NK-92 (cell line): ENCODE measurements around the gene OR11H6.
"Not testable (repeated sequence)": the region's sequence is repeated elsewhere in the genome, so short reads cannot be mapped to it uniquely, and the experiment has no call there.

ENCODE experiments used
- DNase-seq: peaks from one replicate; lab custom pipeline; 2025; ENCODE audit not compliant: unreplicated experiment; lab: John Stamatoyannopoulos, UW

OR11H6 gene, protein sequence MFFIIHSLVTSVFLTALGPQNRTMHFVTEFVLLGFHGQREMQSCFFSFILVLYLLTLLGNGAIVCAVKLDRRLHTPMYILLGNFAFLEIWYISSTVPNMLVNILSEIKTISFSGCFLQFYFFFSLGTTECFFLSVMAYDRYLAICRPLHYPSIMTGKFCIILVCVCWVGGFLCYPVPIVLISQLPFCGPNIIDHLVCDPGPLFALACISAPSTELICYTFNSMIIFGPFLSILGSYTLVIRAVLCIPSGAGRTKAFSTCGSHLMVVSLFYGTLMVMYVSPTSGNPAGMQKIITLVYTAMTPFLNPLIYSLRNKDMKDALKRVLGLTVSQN

DNA sequence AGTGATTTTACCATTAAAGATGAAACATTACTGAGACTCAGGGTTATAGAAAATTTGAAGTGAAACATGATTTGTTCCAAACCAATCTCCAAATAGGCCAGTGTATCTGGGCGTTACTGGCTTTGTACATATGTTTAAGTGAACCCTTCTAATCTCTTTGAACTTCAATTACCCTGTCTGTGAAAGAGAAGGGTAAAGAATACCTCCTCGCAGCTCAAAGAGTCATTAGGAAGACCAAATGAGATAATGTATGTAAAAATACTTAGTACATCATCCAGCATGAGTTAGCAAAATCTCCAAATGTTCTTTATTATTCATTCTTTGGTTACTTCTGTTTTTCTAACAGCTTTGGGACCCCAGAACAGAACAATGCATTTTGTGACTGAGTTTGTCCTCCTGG is at the start of gene OR11H6:
Gene OR11H6 (plus strand): TSS at position 301 of the 400 bp plus-strand sequence. CDS start 0 bp downstream, at position 301.
- DNase-seq: no peak

DNA sequence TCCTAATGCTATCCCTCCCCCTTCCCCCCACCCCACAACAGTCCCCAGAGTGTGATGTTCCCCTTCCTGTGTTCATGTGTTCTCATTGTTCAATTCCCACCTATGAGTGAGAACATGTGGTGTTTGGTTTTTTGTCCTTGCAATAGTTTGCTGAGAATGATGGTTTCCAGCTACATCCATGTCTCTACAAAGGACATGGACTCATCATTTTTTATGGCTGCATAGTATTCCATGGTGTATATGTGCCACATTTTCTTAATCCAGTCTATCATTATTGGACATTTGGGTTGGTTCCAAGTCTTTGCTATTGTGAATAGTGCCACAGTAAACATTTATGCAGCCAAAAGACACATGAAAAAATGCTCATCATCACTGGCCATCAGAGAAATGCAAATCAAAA is 49.3 kb upstream of the OR11H6 start:
- not testable (repeated sequence) for DNase-seq

DNA sequence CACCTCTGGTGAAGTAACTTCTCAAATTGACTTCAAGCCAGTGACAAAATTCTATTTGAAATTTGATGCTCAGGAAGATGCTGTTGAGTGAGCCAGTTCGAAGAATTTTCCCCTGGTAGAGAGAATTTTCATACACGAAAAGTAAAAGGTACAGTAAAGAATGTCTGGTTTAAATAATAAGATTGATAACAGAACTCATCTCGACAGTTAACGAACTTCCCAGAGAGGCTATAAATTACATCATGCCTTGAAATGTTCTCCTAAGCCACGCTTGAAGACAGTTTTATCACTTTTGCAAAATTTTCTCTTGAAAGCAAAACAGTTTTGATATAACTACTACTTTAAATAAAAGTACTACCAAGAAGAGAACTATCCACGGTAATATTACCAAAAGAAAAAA is 47.2 kb upstream of the OR11H6 start:
- no peak for DNase-seq

DNA sequence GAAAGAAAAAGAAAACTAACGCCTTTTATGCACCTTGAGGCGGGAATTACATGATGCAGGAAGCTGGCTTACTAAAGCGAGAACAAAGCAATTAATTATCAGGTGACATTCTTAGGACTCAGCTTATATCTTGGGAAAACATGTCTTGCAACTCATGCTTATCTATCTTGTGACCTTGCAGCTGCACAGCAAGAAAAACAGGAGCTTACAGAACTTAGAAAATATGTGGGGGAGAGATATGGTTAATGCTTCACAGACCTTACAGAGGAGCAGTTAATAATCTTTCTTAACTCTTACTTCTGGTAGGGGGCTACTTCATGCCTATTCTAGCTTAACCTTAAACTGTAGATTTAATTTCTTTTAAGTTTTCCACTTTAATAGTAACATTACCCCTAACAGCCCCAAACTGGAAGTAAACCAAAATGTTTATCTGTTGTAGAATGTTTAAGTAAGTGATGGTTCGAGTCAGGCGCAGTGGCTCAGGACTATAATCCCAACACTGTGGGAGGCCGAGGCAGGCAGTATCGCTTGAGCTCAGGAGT is 46.0 kb upstream of the OR11H6 start:
- no peak for DNase-seq

GRCh38 chr14:20179218-20179617 is 44.3 kb upstream of the OR11H6 start:
- DNase-seq: no peak

DNA sequence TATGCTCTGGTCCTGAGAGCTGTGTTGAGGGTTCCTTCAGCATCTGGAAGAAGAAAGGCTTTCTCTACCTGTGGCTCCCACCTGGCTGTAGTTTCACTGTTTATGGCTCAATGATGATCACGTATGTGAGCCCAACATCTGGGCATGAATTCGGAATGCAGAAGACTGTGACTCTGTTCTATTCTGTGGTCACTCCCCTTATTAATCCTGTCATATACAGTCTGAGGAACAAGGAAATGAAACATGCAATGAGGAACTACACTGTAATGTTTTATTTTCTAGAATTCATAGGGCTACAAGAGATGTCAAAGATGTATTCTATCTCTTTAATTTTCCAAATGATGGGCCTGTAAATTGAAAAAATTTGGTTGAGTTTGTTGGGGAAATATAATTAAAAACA is 43.6 kb upstream of the OR11H6 start:
- DNase-seq: no peak

DNA sequence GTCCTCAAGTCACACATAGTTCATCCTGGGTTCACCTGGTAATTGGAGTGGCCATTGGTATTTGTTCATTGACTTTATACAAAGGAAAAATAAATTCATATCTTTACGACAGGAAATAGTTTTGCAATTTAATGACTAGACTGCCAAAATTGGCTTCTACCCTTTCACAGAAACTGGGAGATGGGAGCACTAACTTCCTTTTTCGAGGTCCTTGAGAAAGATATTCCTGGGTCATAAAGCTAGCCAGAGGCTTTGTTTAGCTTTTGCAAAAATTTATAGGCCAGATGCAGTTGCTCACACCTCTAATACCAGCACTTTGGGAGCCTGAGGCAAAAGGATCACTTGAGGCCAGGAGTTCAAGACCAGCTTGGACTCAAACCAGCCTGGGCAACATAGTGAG is 43.0 kb upstream of the OR11H6 start:
- DNase-seq: no peak

GRCh38 chr14:20184181-20184580 is 39.3 kb upstream of the OR11H6 start:
- DNase-seq: no peak

DNA sequence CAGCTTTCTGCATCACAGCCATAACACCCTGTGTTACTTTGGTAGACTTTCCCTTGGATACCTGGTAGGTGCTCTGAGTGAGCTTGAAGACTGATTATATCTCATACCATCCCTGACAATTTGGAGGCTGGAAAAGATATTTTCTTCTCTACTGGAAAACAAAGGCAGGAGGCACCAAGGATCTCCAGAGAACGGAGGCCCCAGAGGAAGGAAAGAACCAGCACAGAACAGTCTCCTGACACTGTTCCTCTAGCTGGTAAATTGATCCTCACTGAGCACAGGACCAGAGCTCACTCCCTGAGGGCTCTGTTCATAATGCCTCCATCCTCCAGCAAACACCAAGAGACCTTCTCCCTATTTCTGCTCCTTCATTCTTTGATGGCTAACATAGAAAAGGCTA is 32.9 kb upstream of the OR11H6 start, which contains the start of gene OR11G2:
Gene OR11G2 (plus strand): TSS at position 301 of the 400 bp plus-strand sequence. CDS start 6,542 bp downstream, outside the sequence.
- DNase-seq: no peak

DNA sequence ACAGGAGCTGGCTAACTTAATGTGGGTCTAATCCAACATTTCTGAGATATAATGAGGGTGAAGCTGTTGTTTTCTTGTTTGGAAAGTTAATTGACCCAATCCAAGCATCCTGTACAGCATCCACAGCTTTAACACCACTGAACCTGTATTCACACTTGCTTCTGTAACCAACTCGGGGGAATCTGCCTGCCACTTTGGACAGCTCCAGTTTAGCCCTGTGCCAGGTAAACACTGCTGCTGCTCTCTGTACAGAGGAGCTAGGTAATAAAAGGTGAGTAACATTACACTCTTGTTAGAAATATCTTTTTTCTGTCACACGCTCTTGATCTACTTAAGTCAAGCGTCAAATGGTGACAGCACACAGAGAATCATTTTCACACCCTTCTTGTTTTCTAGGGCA is 32.1 kb upstream of the OR11H6 start:
- DNase-seq: no peak

GRCh38 chr14:20194101-20194500 is 29.4 kb upstream of the OR11H6 start:
- DNase-seq: no peak

DNA sequence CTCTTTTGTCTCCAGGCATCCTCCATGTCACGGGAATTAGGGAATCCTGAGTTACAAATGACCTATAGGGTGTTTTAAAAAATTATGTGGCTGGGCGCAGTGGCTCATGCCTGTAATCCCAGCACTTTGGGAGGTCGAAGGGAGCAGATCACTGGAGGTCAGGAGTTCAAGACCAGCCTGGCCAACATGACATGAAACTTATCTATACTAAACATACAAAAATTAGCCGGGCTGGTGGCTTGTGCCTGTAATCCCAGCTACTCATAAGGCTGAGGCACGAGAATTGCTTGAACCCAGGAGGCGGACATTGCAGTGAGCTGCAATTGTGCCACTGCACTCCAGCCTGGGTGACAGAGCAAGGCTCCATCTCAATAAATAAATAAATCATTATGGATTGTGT is 28.3 kb upstream of the OR11H6 start:
- not testable (repeated sequence) for DNase-seq

GRCh38 chr14:20195911-20196310 is 27.6 kb upstream of the OR11H6 start:
- DNase-seq: no peak

GRCh38 chr14:20197459-20197858 is 26.1 kb upstream of the OR11H6 start:
- DNase-seq: no peak

DNA sequence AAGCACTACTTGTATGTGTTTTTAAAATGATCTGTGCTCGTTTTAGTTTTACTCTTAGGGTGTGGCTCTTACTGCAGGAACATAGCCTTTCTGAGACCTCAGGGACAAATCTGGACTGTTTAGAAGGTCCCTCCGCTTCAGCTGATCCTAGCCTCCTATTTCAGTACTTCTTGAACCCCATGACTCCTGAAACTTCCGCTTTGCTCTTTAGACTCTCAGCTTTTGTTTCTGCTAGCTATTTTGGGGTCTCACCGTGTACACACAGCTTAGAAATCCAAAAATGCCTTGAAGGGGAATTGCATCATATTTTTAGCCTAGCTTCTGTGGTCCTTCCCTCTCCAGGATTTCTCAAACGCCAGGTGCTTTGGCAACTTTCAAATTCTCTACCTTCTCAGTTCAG is 24.5 kb upstream of the OR11H6 start:
- no peak for DNase-seq

DNA sequence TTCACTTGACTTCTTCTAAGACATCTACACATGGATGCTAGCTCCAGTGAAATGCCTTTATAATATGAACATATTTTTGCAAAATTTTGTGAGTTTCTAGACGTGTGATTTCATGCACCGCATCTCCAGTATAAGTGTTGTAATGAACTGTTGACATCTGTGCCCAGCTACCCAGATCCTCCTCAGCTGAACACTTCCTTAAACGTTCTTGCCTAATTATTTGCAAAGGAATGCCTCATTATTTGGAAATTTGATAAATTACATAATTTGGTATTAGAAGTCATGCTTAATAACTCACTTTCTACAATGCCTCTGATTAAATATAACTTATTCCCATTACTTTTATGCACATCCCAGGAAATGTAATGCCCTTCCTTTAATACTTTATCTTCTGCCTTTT is 18.8 kb upstream of the OR11H6 start:
- no peak for DNase-seq

- no peak for DNase-seq
Measured at GRCh38 chr14:20209595-20209994, 13.9 kb upstream of the OR11H6 start.

DNA sequence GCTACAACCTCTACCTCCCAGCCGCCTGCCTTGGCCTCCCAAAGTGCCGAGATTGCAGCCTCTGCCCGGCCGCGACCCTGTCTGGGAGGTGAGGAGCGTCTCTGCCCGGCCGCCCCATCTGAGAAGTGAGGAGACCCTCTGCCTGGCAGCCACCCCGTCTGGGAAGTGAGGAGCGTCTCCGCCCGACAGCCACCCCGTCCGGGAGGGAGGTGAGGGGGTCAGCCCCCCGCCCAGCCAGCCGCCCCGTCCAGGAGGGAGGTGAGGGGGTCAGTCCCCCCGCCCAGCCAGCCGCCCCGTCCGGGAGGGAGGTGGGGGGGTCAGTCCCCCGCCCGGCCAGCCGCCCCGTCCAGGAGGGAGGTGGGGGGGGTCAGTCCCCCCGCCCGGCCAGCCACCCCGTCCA is 11.1 kb upstream of the OR11H6 start:
- DNase-seq: not testable (repeated sequence)

GRCh38 chr14:20215196-20215595 is 8.3 kb upstream of the OR11H6 start:
- no peak for DNase-seq

GRCh38 chr14:20219033-20219432 is 4.5 kb upstream of the OR11H6 start:
- no peak for DNase-seq

GRCh38 chr14:20228681-20229080 is 5.2 kb downstream of the OR11H6 start, which contains the start of gene OR11H7:
OR11H7 (plus strand) TSS chr14:20228981.
- no peak for DNase-seq

DNA sequence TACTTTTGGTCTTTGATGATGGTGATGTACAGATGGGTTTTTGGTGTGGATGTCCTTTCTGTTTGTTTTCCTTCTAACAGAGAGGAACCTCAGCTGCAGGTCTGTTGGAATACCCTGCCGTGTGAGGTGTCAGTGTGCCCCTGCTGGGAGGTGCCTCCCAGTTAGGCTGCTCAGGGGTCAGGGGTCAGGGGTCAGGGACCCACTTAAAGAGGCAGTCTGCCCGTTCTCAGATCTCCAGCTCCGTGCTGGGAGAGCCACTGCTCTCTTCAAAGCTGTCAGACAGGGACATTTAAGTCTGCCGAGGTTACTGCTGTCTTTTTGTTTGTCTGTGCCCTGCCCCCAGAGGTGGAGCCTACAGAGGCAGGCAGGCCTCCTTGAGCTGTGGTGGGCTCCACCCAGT is 11.9 kb downstream of the OR11H6 start:
- not testable (repeated sequence) for DNase-seq
